Activated T-cell treated with anti-CD3 and anti-CD28 coated beads for 48 hours (primary cell): Measurements from ENCODE around the gene SBDS.
A peak's percentile ranks its signal among the peaks of the same experiment; 100 is the strongest.
"Not testable (repeated sequence)": the region's sequence is repeated elsewhere in the genome, so short reads cannot be mapped to it uniquely, and the experiment has no call there.

Experiments used
- DNase-seq: peaks from one replicate; pipeline ENCODE4 v3.0.0-alpha.2; 2020; ENCODE audit warnings: low read depth

The SBDS gene

GRCh38 chr7:66994691-66995049, 716 bp downstream of the SBDS start:
- peak; percentile 29 for DNase-seq

- DNase-seq: not testable (repeated sequence)
Measured at GRCh38 chr7:66994051-66994450, 1.3 kb downstream of the SBDS start.

GRCh38 chr7:66989552-66989951, 5.8 kb downstream of the SBDS start:
- not testable (repeated sequence) for DNase-seq

GRCh38 chr7:66980336-66980735, 15.1 kb downstream of the SBDS start:
- DNase-seq: not testable (repeated sequence)

GRCh38 chr7:66979013-66979412, 16.4 kb downstream of the SBDS start:
- not testable (repeated sequence) for DNase-seq

- DNase-seq: not testable (repeated sequence)
Measured at GRCh38 chr7:66978312-66978711, 17.1 kb downstream of the SBDS start.

- no peak for DNase-seq
Measured at GRCh38 chr7:66974986-66975590, 20.3 kb downstream of the SBDS start.

- DNase-seq: no peak
Measured at GRCh38 chr7:66970310-66970709, 25.1 kb downstream of the SBDS start.

- DNase-seq: not testable (repeated sequence)
Measured at GRCh38 chr7:66969001-66969400, 26.4 kb downstream of the SBDS start.

GRCh38 chr7:66967029-66967428, 28.4 kb downstream of the SBDS start:
- DNase-seq: no peak

GRCh38 chr7:66964411-66964810, 31.0 kb downstream of the SBDS start:
- DNase-seq: no peak

- no peak for DNase-seq
Measured at GRCh38 chr7:66961096-66961495, 34.3 kb downstream of the SBDS start.

- no peak for DNase-seq
Measured at GRCh38 chr7:66960192-66960591, 35.2 kb downstream of the SBDS start.

GRCh38 chr7:66958538-66959350, 36.6 kb downstream of the SBDS start:
- no peak for DNase-seq

GRCh38 chr7:66957595-66958290, 37.6 kb downstream of the SBDS start:
- no peak for DNase-seq

- no peak for DNase-seq
Measured at GRCh38 chr7:66953044-66953427, 42.4 kb downstream of the SBDS start.

GRCh38 chr7:66952343-66953043, 42.9 kb downstream of the SBDS start:
- no peak for DNase-seq

- no peak for DNase-seq
Measured at GRCh38 chr7:66950763-66951162, 44.6 kb downstream of the SBDS start.

- no peak for DNase-seq
Measured at GRCh38 chr7:66950311-66950710, 45.1 kb downstream of the SBDS start.

- no peak for DNase-seq
Measured at GRCh38 chr7:66948480-66949109, 46.8 kb downstream of the SBDS start.

- no peak for DNase-seq
Measured at GRCh38 chr7:66946545-66946944, 48.8 kb downstream of the SBDS start.

- no peak for DNase-seq
Measured at GRCh38 chr7:66939325-66939724, 56.1 kb downstream of the SBDS start.
